HCT116 (cell line): ENCODE results near the gene ENHO.

Experiments used
- EZH2 ChIP-seq: fragments of 200-600 bp; sonication (generic); IDR thresholded peaks from 2 replicates; pipeline ENCODE4 v1.6.1; 2017; ENCODE audit warnings: antibody characterized with exemption, mixed run types
- POLR2A ChIP-seq: IDR thresholded peaks from 2 replicates; pipeline ENCODE4 v1.7.0; 2011; ENCODE audit warnings: borderline replicate concordance; ENCODE audit not compliant: insufficient read depth, insufficient read length; ENCODE audit errors: extremely low read depth
- POLR2AphosphoS5 ChIP-seq: IDR thresholded peaks from 2 replicates; pipeline ENCODE4 v1.6.1; 2011; ENCODE audit warnings: mild to moderate bottlenecking, low read depth, low read length, moderate library complexity
- TF ChIP-seq, protein P1 (sequence below), 3 experiments: fragments of 200-600 bp in 1 of 3; sonication (generic) in 1 of 3; IDR thresholded peaks in 2 of 3; conservative IDR thresholded peaks in 1 of 3; 2 replicates each; pipeline ENCODE4 v1.5.1; 2012 to 2017; ENCODE audit warnings: low read depth in 2 of 3, low read length in 2 of 3, antibody characterized with exemption in 1 of 3, borderline replicate concordance in 1 of 3, control low read depth in 1 of 3, mild to moderate bottlenecking in 1 of 3, mixed read lengths in 1 of 3, mixed run types in 1 of 3, moderate library complexity in 1 of 3; ENCODE audit not compliant: insufficient read depth in 1 of 3
- TF ChIP-seq, protein P2 (sequence below): IDR thresholded peaks from 2 replicates; pipeline ENCODE4 v1.6.1; 2012

DNA sequence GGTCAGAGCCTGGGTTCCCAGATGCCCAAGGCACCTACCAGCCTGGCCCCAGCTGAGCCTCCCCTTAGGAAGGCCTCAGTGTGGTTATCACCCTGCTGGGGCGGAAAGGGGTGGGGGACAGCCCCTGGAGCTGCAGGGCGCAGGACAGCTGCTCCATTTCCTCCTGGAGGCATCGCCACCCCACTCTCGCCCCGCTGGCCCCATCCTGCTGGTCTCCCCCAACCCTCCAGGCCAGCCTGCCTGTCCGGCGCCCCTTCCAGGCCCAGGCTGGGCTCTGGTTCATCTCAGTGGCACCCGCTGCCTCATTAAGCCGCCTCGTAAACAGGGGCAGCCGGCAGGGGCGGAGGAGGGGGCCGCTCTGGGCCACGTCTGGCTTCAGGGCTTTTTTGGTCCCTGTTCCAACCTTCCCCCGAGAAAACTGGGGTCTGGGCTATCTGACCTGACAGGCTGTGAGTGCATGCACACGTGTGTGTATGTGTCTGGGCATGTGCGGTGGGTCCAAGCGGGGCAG is 30.8 kb upstream of the ENHO start:
- TF ChIP-seq, protein P1, sequence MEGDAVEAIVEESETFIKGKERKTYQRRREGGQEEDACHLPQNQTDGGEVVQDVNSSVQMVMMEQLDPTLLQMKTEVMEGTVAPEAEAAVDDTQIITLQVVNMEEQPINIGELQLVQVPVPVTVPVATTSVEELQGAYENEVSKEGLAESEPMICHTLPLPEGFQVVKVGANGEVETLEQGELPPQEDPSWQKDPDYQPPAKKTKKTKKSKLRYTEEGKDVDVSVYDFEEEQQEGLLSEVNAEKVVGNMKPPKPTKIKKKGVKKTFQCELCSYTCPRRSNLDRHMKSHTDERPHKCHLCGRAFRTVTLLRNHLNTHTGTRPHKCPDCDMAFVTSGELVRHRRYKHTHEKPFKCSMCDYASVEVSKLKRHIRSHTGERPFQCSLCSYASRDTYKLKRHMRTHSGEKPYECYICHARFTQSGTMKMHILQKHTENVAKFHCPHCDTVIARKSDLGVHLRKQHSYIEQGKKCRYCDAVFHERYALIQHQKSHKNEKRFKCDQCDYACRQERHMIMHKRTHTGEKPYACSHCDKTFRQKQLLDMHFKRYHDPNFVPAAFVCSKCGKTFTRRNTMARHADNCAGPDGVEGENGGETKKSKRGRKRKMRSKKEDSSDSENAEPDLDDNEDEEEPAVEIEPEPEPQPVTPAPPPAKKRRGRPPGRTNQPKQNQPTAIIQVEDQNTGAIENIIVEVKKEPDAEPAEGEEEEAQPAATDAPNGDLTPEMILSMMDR (IDR thresholded peaks at IDR 0.05 in 2 of 3, conservative IDR thresholded peaks at IDR 0.05 in 1 of 3; ENCODE audit: borderline replicate concordance in 1 of 3, insufficient read depth in 1 of 3, low read depth in 2 of 3, low read length in 2 of 3), result no peak
- TF ChIP-seq, protein P2, sequence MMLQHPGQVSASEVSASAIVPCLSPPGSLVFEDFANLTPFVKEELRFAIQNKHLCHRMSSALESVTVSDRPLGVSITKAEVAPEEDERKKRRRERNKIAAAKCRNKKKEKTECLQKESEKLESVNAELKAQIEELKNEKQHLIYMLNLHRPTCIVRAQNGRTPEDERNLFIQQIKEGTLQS, result no peak
- TF ChIP-seq EZH2, result no peak
- no peak for TF ChIP-seq POLR2AphosphoS5
- no peak for TF ChIP-seq POLR2A
